Posterior cingulate gyrus (tissue), 11 donors: ENCODE measurements around the gene PRDM16.

Experiments used
- DNase-seq, 10 donors: peaks; one replicate each; pipeline versions ENCODE4 v3.0.0 to v3.0.0-alpha.2; 2020 to 2021; ENCODE audit warnings: mixed read lengths in 3 of 10
- intact Hi-C: fragments of 100-400 bp; cut with DNase I; formaldehyde crosslinking; loops from one replicate; pipeline ENCODE4 v1.15.1; 2023

Gene PRDM16

DNA sequence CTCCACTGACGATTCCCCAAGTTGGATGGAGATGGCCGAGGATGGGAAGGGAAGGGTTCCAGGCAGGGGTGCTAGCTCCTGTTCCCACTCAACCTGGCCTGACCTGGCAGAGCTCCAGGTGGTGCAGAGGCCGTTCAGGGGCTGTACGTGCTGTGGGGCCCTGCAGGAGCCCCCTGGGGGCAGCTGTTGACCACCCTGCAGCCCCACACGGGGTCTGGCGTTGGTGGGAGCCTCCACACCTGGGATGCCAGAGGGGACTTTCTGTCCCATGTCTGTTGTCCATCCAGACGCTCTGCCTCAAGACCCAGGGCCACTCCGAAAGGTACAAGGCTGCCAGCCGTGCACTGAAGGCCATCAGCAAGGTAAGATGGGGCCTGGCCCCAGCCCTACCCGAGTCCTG, 405.4 kb downstream of the PRDM16 start:
- intact Hi-C loops: no loop called here
- no peak for DNase-seq

DNA sequence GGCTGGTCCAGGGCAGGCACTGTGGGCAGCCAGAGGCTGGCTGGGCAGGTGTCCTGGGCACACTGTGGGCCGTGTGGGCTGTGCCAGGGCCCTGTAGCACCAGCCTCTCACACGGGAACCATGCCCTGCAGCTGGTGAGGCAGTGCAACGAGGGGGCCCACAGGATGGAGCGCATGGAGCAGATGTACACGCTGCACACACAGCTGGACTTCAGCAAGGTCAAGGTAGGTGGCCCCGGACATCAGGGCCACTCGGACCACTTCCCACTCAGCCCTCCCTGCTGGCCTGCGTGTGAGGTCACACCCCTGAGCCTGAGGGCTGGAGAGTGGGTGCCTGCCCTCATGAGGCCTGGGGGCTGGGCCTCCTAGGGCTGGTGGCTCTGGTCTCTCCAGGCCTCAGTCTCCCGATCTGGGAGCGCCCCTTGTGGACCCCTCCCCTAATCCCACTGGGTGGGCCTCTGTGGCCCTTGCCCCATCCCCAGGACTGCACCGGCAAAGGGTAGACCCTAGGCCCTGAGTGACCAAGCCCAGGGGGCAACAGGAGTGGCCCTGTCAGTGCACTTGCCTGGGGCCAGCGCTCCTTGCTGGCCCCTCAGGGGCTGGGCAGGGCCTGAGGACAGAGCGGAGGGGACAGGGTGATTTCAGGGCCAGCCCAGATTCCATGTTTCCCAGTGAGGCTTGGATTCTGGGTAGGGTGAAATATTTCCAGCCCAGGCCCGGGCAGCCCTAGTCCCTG, 407.0 kb downstream of the PRDM16 start:
- intact Hi-C loops: no loop called here
- DNase-seq: no peak

DNA sequence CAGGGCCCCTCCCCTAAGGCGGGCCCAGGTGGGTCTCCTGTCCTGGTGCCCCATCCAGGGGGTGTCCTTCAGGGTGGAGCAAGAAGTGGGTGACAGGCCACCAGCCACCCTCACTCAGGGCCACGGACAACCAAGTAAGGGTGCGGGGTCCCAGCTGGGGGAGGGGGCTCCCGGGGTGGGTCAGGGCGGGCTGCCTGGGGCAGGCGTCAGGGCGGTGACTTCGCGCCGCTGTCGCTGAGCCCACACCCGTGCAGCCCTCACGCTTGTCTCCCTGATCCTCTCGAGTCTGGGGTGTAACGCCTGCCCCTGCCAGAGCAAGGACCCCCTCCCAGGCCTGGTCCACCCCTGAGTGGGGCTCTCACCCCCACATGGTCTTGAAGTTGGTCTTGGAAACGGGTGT, 407.7 kb downstream of the PRDM16 start:
- intact Hi-C loops: no loop called here
- no peak for DNase-seq

DNA sequence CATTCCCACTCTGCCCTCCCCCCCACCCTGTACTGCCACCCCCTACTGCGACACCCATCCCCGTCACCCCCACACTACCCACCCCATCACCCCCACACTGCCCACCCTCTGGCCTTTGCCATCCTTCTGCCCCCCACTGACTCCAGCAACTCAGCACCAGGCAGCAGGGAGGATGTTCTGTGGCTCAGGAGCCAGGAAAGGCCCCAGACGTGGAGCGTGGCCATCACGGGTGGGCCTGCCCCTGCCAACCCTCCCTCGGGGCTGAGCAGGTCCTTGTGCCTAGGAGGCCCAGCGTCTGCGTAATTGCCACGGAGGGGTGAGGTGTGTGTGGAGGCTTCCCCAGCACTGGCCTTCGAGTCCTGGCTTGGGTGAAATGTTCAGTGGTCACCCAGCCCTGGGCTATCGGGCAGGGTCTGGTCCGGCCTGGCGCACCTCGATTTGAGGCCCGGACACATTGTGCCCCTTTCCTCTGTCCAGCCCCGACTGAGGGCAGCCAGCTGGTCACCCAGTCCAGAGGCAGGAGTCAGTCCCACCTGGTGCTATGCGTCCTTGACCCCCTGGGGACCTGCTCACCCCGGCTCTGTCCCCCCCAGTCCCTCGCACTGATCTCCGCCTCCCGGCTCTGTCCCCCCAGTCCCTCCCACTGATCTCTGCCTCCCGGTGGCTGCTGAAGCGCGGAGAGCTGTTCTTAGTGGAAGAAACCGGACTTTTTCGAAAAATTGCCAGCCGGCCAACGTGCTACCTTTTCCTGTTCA, 408.4 kb downstream of the PRDM16 start:
- no peak for DNase-seq
- intact Hi-C loops: no loop called here

DNA sequence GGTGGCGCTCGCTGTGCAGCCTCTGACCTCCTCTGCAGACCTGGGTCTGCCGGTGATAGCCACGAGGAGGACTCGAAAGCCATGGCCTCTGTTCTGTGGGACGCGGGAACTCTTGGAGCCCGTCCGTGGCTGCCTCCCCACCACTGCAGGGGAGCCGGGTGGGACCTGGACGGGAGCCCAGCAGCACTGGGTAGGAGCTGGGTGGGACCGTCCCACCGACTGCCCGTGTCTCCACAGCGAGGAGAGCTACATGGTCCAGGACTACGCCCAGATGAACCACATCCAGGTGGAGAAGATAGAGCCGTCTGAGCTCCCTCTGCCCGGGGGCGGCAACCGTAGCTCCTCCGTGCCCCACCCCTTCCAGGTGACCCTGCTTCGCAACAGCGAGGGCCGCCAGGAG, 409.2 kb downstream of the PRDM16 start:
- DNase-seq: no peak
- intact Hi-C loops: no loop called here

DNA sequence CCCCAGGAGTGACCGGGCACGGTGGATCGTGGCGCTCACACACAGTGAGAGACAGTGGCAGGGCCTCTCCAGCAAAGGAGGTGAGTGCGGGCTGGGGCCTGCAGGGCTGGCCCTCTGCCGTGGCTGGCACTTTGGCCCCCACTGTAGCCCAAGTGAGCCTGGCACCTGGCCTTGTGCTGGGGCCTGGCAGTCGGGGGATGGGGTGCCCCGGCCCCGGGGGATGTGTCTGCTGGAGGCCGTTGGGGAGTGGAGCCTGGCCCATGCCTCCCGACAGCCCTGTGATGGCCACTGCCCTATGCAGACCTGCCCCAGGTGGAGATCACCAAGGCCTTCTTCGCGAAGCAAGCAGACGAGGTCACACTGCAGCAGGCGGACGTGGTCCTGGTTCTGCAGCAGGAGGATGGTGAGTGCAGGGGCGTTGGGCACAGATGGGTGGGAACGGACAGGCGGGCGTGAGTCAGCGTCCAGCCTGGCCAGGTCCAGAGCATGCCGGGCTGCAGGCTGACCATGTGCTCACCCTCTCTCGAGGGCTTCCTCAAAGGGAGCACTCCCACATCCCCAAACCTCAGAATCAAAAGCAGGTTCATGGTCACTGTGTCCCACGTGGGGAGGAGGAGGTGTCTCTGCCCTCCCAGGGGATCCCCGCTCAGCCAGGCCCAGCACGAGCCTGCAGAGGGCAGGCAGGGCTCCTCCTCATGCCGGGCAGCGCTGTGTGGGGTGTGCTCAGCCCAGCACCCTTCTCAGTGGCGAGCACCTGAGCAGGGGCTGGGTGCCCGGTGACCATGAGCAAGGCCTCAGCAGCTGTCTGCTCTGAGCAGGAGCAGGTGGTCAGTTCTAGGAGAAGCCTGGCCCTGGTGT, 410.7 kb downstream of the PRDM16 start:
- DNase-seq: no peak
- intact Hi-C loops: no loop called here

DNA sequence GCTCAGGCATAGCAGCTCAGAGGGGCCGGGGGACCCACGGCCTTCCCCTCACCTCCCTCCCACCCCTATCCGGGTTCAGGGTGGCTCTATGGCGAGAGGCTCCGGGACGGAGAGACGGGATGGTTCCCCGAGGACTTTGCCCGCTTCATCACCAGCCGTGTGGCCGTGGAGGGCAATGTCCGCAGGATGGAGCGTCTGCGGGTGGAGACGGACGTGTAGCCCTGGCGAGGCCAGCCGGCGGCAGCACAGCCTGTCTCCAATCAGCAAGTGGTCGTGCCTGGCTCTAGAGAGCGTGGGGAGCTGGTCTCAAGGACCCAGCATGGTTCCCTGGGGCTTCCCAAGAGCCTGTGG, 411.3 kb downstream of the PRDM16 start:
- intact Hi-C loops: no loop called here
- DNase-seq: no peak

DNA sequence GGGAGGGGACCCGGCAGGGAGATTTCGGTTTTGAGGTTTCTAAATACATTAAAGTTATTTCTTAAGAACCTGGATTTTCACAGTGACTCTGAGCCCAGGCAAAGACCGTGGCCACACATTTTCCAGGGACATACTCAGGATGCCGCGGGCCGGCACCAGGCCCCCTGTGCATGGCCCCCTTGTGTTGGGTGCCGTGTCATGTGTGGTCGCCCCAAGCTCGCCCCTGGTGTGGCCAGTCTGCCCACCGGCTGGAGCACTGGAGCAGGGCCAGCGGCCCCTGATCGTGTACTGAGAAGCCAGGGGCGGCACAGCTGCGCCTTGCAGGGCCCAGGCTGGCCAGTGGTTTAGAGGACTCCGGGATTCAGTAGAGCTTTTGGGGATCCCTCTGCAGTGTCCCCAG, 412.0 kb downstream of the PRDM16 start:
- intact Hi-C loops: no loop called here
- no peak for DNase-seq

DNA sequence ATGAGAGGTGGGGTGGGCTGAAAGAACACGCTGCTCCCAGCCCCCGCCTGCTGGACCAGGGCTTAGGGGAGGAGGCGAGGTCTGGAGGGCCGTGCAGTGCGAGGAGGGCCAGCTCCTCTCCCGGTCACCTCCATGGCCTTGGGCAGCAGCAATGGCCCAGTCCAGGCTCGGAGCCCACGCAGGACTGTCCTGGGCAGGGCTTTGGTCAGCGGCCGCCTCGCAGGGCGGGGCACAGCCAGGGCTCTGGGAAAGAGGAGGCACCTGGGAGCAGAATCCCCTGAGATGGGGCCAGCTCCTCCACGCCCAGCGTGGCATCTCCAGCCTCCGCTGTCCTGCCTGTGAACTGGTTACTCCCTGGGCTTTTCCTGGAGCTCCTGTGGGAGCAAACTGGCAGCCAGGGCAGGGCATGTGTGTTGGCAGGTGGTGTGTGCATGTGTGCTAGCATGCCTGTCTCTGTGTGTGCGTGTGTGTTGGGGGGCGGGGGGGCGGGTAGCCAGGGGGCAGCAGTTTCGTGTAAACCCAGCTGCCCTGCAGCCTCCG, 412.9 kb downstream of the PRDM16 start:
- intact Hi-C loops: no loop called here
- DNase-seq: no peak

DNA sequence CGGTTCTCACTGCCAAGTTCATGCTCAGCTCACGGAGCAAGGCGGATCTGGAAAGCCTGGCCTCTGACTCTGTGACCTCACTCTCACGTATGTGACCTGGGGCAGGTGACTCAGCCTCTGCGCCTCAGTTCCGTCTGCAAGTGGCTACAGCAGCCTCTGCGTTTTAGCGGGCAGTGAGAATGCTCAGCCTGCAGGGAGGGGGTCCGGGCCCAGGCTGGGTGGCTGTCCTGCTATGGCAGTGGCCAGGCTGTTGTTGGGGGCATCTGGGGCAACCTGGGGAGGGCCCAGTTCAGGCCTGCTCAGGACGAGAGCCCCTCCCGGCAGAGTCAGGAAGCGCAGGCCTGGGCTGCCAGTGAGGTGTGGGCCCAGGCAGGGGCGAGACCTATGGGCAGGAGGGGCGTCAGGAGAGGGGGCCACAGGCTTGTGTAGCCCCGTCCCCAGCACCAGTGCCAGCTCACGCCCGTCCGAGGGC, 413.4 kb downstream of the PRDM16 start:
- no peak for DNase-seq
- intact Hi-C loops: no loop called here

DNA sequence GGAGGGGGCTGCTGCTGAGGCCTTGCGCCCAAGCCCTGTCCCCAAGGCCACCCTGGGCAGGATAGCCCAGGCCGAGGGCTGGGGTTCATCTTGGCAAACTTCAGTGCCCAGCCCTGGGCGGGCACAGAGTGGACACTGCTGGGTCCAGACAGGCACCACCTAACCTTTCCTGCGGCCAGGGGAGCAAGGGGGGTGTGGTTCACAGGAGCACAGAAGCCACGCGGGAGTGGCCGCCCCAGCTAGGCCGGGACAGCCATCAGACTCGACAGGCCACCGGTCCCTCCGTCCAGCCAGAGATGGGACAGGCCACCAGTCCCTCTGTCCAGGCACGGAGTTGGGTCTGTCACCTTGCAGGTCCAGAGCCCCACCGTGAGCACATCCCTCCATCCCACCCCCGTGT, 414.4 kb downstream of the PRDM16 start:
- DNase-seq: no peak

DNA sequence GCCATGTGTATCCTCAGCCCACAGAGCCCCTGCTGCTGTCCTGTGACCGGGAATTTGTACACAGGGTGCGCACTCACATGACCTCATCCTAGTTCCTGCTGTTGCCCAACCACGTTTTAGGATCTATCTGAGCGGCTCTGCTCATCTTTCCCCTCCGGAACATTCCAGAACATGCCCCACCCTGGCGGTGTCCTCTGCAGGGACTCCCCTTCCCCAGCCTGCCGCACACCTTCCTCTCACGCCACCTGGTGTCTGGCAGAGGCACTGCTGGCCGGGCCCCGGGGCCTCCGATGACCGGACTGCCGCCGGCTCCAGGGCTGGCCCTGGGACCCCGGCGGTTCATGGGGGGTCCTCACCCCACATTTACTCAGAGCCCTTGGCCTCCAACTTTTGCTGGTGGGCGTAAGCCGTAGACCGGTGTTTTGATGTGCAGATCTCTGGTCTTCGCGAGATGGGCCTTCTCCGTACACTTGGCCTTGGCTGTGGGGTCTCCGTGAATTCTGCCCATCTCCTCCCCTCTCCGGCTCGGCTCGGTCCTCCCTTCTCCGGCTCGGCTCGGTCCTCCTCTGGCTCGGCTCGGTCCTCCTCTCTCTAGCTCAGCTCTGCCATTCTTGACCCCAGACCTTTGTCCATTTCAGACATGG, 414.9 kb downstream of the PRDM16 start:
- DNase-seq: peak in 4 of 10 donors; percentile 32 to 50 (median 41)
- intact Hi-C loops: loop anchor here (1.0 kb wide), 1 partner anchor 31 kb away; no protein-coding TSS in a partner anchor

More for the DNA sequence above, 414.4 kb downstream of the PRDM16 start:
- intact Hi-C loops: no loop called here

DNA sequence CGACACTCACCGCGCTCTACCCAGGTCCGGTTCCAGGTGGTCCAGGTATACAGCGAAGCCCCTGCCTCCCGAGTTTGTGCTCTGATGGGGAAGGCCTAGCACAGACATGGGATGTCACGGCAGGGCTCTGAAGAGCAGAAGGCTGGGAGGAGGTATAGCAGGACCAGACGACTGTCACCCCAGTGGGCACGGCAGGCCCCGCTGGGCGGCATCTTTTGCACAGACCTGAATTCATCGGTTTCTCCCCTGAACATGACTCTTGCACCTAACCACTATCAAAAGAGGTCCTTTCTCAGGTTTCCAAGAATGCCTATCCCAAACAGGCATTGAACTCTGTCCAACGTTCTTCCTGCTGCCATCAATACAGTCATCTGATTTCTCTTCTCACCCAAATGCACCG, 416.0 kb downstream of the PRDM16 start:
- intact Hi-C loops: no loop called here
- DNase-seq: no peak
